OCI-LY7 (cell line): ENCODE measurements around the gene ZNF292.
"Not testable (repeated sequence)": the region's sequence is repeated elsewhere in the genome, so short reads cannot be mapped to it uniquely, and the experiment has no call there.

Source experiments
- CTCF ChIP-seq: fragments of 200-600 bp; sonication (generic); conservative IDR thresholded peaks from 2 replicates; pipeline ENCODE4 v1.5.1; 2014; ENCODE audit warnings: mild to moderate bottlenecking, antibody characterized with exemption, low read length, moderate library complexity, mixed read lengths
- EZH2phosphoT487 ChIP-seq: fragments of 200-600 bp; sonication (generic); IDR thresholded peaks from 2 replicates; pipeline ENCODE4 v1.6.1; 2018; ENCODE audit warnings: low read depth, borderline replicate concordance, mild to moderate bottlenecking, mixed run types, antibody characterized with exemption, low read length, moderate library complexity, mixed read lengths

DNA sequence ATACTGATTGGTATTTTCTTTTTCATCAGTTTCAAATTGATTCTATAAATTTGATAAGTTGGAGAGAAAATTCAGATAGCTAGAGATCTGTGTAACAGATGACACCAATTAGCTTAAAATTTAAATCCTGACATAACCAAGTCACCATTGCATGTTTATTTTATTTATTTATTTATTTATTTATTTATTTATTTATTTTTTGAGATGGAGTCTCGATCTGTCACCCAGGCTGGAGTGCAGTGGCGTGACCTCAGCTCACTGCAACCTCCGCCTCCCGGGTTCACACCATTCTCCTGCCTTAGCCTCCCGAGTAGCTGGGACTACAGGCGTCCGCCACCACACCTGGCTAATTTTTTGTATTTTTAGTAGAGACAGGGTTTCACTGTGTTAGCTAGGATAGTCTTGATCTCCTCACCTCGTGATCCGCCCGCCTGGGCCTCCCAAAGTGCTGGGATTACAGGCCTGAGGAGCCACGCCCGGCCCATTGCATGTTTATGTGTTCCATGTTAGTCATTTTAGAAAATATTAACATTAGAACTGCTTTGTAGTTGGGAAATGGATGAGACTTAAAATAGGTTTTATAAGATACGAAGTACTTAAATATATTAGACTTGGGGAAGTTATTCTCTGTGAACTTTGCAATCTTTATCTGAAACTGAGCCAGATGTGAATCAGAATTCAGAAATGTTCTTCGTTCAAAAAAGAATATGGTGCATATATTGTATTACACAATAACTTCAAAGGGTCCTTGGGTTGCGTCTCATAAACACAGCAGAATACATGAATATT lies 42.9 kb downstream of the ZNF292 start:
- not testable (repeated sequence) for TF ChIP-seq CTCF, EZH2phosphoT487
